ENCODE results near the gene PRSS16.

PRSS16 gene

GRCh38 chr6:27287751-27288135, 40.2 kb downstream of the PRSS16 start:
- DNase-seq (ENCODE audit: low read depth) = no peak

GRCh38 chr6:27288136-27289044, 40.9 kb downstream of the PRSS16 start:
- no peak for DNase-seq (ENCODE audit: low read depth)

GRCh38 chr6:27290065-27290849, 42.8 kb downstream of the PRSS16 start:
- no peak for DNase-seq (ENCODE audit: low read depth)

GRCh38 chr6:27290850-27291208, 43.3 kb downstream of the PRSS16 start:
- DNase-seq (ENCODE audit: low read depth) = no peak

GRCh38 chr6:27293436-27294098, 46.1 kb downstream of the PRSS16 start:
- no peak for DNase-seq (ENCODE audit: low read depth)

- no peak for DNase-seq (ENCODE audit: low read depth)
Measured at GRCh38 chr6:27294409-27294808, 46.9 kb downstream of the PRSS16 start.

GRCh38 chr6:27295301-27296079, 48.0 kb downstream of the PRSS16 start:
- no peak for DNase-seq (ENCODE audit: low read depth)

- no peak for DNase-seq (ENCODE audit: low read depth)
Measured at GRCh38 chr6:27296106-27296783, 48.7 kb downstream of the PRSS16 start.

- DNase-seq (ENCODE audit: low read depth) = no peak
Measured at GRCh38 chr6:27297484-27297856, 50.0 kb downstream of the PRSS16 start.

GRCh38 chr6:27297857-27298730, 50.6 kb downstream of the PRSS16 start:
- DNase-seq (ENCODE audit: low read depth) = peak; percentile 33

- DNase-seq (ENCODE audit: low read depth) = no peak
Measured at GRCh38 chr6:27303613-27304272, 56.2 kb downstream of the PRSS16 start.

Measured in activated T-cell treated with anti-CD3 and anti-CD28 coated beads for 48 hours (primary cell).